ENCODE data around the gene DACT2.

Gene DACT2

DNA sequence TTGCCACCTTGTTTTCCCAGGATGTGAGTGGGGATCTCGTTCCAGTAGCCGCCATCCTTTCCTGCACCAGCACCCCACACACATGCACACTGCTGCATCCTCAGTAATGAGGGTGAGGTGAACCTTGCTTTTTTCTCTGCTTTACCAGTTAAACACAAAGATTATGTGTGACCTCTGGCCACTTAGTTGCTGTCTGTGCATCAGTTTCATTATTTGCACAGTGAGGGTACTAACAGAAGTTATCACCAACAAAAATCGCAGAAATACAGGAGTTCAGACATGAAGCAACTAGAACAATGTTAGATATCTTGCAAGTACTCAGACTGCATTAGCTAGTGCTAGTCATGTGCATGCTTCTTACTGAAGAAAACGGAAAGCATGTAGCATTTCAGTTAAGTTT is 17.4 kb upstream of the DACT2 start:
- Histone ChIP-seq H3K27me3 (ENCODE audit: control insufficient read depth, insufficient read depth, low read length) (no peaks in the 10 kb centered on the region), H3K9me3 (ENCODE audit: control insufficient read depth, insufficient read depth, low read length) (no peaks in the 10 kb centered on the region), H3K9ac (ENCODE audit: low read depth, low read length) (no peak overlapping the region), H3K4me1 (ENCODE audit: control insufficient read depth, insufficient read depth, low read length) (peaks cover 12% of the 10 kb centered on the region), H3K36me3 (ENCODE audit: control insufficient read depth, insufficient read depth, low read length) (no peaks in the 10 kb centered on the region), H3K4me3 (ENCODE audit: low read depth, low read length) (no peak overlapping the region), H3K27ac (ENCODE audit: low read depth, low read length) (no peak overlapping the region)

DNA sequence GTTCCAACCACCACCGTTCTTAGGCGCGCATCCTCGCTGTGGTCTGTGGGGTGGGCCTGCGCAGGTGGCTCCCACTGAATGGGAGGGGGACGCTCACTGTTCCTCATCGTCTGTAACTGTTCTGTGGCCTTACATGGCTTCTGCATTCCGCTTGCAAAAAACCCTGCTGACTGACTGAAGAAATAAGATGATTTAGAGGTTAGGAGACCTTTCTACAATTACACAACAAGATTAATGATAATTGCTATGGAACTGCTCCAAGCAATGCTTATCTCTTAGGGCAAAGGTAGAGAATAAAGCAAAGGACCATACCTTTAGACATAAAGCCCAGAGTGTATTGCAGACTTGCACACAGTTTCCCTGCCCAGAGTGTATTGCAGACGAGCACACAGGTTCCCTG is 14.4 kb upstream of the DACT2 start:
- H3K36me3 ChIP-seq (ENCODE audit: control insufficient read depth, insufficient read depth, low read length): no peaks in the 10 kb centered on the region
- H3K9me3 ChIP-seq (ENCODE audit: control insufficient read depth, insufficient read depth, low read length): no peaks in the 10 kb centered on the region
- H3K27me3 ChIP-seq (ENCODE audit: control insufficient read depth, insufficient read depth, low read length): no peaks in the 10 kb centered on the region
- no peak overlapping the region for H3K9ac ChIP-seq (ENCODE audit: low read depth, low read length)
- no peak overlapping the region for H3K27ac ChIP-seq (ENCODE audit: low read depth, low read length)
- H3K4me1 ChIP-seq (ENCODE audit: control insufficient read depth, insufficient read depth, low read length): peaks cover 16% of the 10 kb centered on the region
- H3K4me3 ChIP-seq (ENCODE audit: low read depth, low read length): no peak overlapping the region

DNA sequence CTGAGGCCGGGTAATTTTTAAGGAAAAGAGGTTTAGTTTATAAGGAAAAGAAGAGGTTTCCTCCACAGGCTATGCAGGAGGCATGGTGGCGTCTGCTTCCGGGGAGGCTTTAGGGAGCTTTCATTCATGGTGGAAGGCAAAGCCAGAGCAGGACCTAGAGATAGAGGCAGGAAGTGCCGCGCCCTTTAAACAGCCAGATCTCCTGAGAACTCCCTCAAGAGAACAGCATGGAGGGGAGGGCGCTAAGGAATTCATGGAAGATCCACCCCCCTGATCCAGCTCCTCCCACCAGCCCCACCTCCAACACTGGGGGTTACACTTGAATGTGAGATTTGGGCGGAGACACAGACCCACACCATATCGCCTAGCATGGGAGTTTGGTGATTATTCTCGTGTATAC is 13.9 kb upstream of the DACT2 start:
- Histone ChIP-seq H3K4me3 (ENCODE audit: low read depth, low read length) (no peak overlapping the region), H3K36me3 (ENCODE audit: control insufficient read depth, insufficient read depth, low read length) (no peaks in the 10 kb centered on the region), H3K4me1 (ENCODE audit: control insufficient read depth, insufficient read depth, low read length) (peaks cover 16% of the 10 kb centered on the region), H3K27me3 (ENCODE audit: control insufficient read depth, insufficient read depth, low read length) (no peaks in the 10 kb centered on the region), H3K9ac (ENCODE audit: low read depth, low read length) (no peak overlapping the region), H3K9me3 (ENCODE audit: control insufficient read depth, insufficient read depth, low read length) (no peaks in the 10 kb centered on the region), H3K27ac (ENCODE audit: low read depth, low read length) (no peak overlapping the region)

DNA sequence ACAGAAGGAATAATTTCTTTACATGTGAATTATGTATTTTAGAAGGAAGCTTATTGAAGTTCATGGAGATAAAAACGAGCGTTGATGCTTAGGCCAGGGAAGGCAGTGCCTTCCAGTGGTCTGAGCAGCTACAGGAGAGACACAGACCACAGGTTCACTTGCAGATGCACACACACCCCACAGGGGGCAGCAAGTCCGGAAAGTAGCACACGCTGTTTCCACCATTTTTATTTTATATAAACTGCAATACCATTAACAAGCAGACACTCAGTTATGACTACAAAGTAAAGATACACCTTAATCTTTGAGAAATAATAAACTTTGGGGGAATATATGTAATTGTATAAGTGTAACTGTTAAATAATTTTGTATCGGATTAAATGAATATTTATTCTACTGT is 13.5 kb upstream of the DACT2 start:
- Histone ChIP-seq H3K9ac (ENCODE audit: low read depth, low read length) (no peak overlapping the region), H3K4me1 (ENCODE audit: control insufficient read depth, insufficient read depth, low read length) (peaks cover 16% of the 10 kb centered on the region), H3K4me3 (ENCODE audit: low read depth, low read length) (no peak overlapping the region), H3K27ac (ENCODE audit: low read depth, low read length) (no peak overlapping the region), H3K27me3 (ENCODE audit: control insufficient read depth, insufficient read depth, low read length) (no peaks in the 10 kb centered on the region), H3K36me3 (ENCODE audit: control insufficient read depth, insufficient read depth, low read length) (no peaks in the 10 kb centered on the region), H3K9me3 (ENCODE audit: control insufficient read depth, insufficient read depth, low read length) (no peaks in the 10 kb centered on the region)

DNA sequence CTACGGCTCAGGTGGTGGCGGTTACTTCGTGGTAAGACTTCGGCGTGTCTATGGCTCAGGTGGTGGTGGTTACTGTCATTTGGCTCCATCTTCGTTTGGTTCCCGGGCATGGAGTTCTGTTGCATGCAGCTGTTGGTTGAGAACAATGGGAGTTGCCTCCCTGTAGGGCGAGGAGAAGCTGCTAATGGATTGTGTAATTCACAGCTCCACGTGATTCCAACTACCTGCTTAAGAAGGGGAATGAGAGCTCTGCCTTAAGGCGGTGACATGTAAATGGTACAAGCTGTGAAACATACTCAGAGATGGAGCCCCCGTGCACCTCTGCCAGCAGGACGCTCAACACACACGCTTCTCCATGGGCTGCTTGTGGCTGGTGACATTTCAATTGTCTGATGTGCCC is 12.4 kb upstream of the DACT2 start:
- H3K4me3 ChIP-seq (ENCODE audit: low read depth, low read length): no peak overlapping the region
- H3K4me1 ChIP-seq (ENCODE audit: control insufficient read depth, insufficient read depth, low read length): peaks cover 16% of the 10 kb centered on the region
- H3K9me3 ChIP-seq (ENCODE audit: control insufficient read depth, insufficient read depth, low read length): no peaks in the 10 kb centered on the region
- no peaks in the 10 kb centered on the region for H3K36me3 ChIP-seq (ENCODE audit: control insufficient read depth, insufficient read depth, low read length)
- H3K27ac ChIP-seq (ENCODE audit: low read depth, low read length): peak overlapping the region; percentile 34
- H3K9ac ChIP-seq (ENCODE audit: low read depth, low read length): no peak overlapping the region
- H3K27me3 ChIP-seq (ENCODE audit: control insufficient read depth, insufficient read depth, low read length): no peaks in the 10 kb centered on the region

DNA sequence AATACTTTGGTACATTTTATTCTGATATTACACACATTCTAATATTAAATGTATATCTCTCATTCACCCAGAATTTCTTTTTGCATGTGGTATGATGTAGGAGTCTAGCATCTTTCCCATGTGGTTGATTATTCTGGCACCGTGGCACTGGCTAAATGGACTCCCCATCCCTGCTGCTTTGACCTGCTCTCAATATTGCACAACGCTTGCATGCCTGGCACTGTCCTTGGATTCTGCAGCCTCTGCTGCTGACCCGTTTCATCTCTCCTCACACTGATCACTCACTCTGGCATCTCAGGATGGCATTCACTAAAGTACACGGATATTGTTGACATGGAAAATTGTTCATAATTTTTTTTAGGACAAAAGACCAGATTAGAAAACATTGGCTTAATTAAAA is 11.5 kb upstream of the DACT2 start:
- Histone ChIP-seq H3K27ac (ENCODE audit: low read depth, low read length) (no peak overlapping the region), H3K9me3 (ENCODE audit: control insufficient read depth, insufficient read depth, low read length) (no peaks in the 10 kb centered on the region), H3K36me3 (ENCODE audit: control insufficient read depth, insufficient read depth, low read length) (no peaks in the 10 kb centered on the region), H3K4me1 (ENCODE audit: control insufficient read depth, insufficient read depth, low read length) (peaks cover 25% of the 10 kb centered on the region), H3K27me3 (ENCODE audit: control insufficient read depth, insufficient read depth, low read length) (no peaks in the 10 kb centered on the region), H3K9ac (ENCODE audit: low read depth, low read length) (no peak overlapping the region), H3K4me3 (ENCODE audit: low read depth, low read length) (no peak overlapping the region)

DNA sequence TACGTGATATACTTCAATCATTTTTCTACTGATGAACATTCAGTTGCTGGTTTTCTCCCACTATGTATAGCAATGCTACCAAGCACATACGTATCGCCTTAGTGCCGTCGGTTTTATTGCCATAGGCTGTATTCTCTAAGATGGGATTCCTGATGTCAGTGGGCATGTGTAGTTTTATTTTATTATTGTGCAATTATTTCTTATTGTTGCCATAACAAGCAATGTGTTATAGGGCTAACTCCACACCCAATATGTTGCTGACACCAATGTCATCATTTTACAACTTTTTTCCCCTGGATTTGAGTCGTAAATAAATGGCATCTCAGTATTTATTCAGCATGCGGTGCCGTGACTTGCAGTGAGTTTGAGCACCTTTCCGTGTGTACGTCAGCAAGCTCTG is 10.8 kb upstream of the DACT2 start:
- H3K27me3 ChIP-seq (ENCODE audit: control insufficient read depth, insufficient read depth, low read length): no peaks in the 10 kb centered on the region
- no peaks in the 10 kb centered on the region for H3K9me3 ChIP-seq (ENCODE audit: control insufficient read depth, insufficient read depth, low read length)
- no peak overlapping the region for H3K4me3 ChIP-seq (ENCODE audit: low read depth, low read length)
- H3K27ac ChIP-seq (ENCODE audit: low read depth, low read length): no peak overlapping the region
- peaks cover 29% of the 10 kb centered on the region for H3K4me1 ChIP-seq (ENCODE audit: control insufficient read depth, insufficient read depth, low read length)
- no peaks in the 10 kb centered on the region for H3K36me3 ChIP-seq (ENCODE audit: control insufficient read depth, insufficient read depth, low read length)
- H3K9ac ChIP-seq (ENCODE audit: low read depth, low read length): no peak overlapping the region

DNA sequence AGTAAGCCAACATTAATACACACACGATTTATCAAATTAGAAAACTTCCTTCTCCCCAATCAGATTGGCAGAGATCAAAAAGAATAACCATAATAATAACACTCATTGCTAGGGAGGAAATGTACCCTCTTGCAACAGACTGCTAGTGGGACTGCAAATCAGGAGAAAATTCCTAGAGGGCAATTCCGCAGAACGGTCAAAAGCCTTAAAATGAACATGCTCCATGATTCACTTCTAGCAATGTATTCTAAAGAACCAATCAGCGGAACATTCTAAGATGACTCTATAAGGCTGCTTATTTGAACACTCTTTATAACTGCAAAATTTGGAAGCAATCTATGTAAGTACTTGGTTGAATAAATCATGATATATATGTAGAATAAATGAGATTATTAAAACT is 8.5 kb upstream of the DACT2 start:
- H3K27me3 ChIP-seq (ENCODE audit: control insufficient read depth, insufficient read depth, low read length): no peaks in the 10 kb centered on the region
- no peaks in the 10 kb centered on the region for H3K9me3 ChIP-seq (ENCODE audit: control insufficient read depth, insufficient read depth, low read length)
- no peaks in the 10 kb centered on the region for H3K36me3 ChIP-seq (ENCODE audit: control insufficient read depth, insufficient read depth, low read length)
- no peak overlapping the region for H3K27ac ChIP-seq (ENCODE audit: low read depth, low read length)
- no peak overlapping the region for H3K9ac ChIP-seq (ENCODE audit: low read depth, low read length)
- H3K4me1 ChIP-seq (ENCODE audit: control insufficient read depth, insufficient read depth, low read length): peaks cover 22% of the 10 kb centered on the region
- H3K4me3 ChIP-seq (ENCODE audit: low read depth, low read length): no peak overlapping the region

DNA sequence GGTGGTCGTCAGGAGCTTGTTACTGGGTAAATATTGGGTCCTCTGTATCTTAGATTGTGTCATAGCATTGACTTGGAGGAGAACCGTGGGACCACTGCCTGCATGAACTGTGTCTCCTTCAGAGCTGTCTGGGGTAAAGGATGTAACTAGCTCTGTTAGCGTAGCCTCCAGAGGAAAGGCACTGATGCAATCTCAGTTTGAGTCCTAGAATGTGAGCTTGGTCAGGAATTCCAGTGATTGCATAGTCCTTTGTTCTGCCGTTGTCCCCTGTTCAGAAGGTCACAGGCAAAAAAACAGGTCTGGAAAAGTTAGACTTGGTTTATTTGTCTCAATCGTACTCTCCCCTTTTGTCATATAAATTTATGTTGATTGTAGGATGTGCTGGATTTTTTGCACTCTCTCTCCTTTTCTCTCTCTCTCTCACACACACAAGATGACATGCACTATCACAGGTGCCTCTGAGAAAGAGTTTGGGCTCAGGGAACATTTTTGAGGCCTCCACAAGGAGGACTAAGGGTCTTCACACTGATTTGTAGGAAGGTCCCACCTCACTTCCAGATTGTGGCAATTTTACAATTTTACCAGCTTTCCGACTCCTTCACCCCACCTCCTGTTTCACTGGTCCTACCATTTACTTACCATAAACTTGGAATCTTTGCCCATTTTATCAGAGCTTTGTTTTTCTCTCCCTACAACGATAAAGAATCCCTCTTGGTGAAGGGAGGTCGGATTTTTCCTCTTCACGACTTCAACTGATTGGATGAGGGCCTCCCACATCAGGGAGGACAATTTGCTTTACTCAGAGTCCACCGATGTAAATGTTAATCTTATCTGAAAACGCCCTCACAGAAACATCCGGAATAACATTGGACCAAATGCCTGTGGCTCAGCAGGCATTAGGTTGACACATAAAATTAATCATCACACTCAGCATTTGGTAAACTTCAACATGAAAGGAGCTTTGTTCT is 7.0 kb upstream of the DACT2 start:
- peaks cover 13% of the 10 kb centered on the region for H3K4me1 ChIP-seq (ENCODE audit: control insufficient read depth, insufficient read depth, low read length)
- H3K9ac ChIP-seq (ENCODE audit: low read depth, low read length): no peak overlapping the region
- peak overlapping the region; percentile 29 for H3K27ac ChIP-seq (ENCODE audit: low read depth, low read length)
- no peaks in the 10 kb centered on the region for H3K9me3 ChIP-seq (ENCODE audit: control insufficient read depth, insufficient read depth, low read length)
- no peak overlapping the region for H3K4me3 ChIP-seq (ENCODE audit: low read depth, low read length)
- H3K36me3 ChIP-seq (ENCODE audit: control insufficient read depth, insufficient read depth, low read length): no peaks in the 10 kb centered on the region
- H3K27me3 ChIP-seq (ENCODE audit: control insufficient read depth, insufficient read depth, low read length): no peaks in the 10 kb centered on the region

DNA sequence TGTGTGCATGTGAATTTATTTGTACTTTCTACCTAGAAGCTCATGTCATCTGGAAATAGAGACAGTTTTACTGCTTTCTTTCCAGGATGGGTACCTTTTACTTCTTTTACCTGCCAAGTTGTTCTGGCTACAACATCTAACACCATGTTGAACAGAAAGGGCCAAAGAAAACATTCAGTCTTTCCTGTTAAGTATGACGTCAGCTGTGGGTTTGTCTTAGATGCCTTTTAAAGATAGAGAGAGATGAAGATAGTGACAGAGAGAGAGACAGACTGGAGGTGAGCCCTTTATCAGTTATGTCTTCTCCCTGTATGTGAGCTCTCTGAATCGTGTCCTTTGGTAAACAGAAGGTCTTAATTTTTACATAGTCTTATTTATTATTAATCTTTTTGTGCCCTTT is 3.4 kb upstream of the DACT2 start:
- Histone ChIP-seq H3K27me3 (ENCODE audit: control insufficient read depth, insufficient read depth, low read length) (peaks cover 24% of the 10 kb centered on the region), H3K9me3 (ENCODE audit: control insufficient read depth, insufficient read depth, low read length) (no peaks in the 10 kb centered on the region; the same call in 1 of the 2 replicates)

DNA sequence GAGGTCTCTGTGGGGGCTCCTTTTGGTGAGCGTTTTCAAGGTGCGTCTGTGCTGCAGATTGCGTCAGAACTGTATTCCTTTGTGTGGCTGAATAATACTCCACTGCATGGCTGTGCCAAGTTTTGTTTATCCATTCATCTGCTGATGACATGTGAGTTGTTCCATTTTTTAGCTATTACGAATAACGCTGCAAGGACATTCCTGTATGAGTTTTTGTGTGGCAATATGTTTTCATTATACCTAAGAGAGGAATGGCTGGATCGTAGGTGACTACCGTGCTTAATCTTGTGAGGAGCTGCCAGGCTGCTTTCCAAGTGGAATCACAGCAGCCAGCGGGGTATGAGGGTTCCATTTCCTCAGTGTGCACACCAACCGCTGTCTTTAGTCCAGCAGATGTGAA is 1.1 kb upstream of the DACT2 start:
- no peaks in the 10 kb centered on the region; the same call in 1 of the 2 replicates for H3K9me3 ChIP-seq (ENCODE audit: control insufficient read depth, insufficient read depth, low read length)

More for the DNA sequence above, 3.4 kb upstream of the DACT2 start:
- H3K36me3 ChIP-seq (ENCODE audit: control insufficient read depth, insufficient read depth, low read length): no peaks in the 10 kb centered on the region
- no peak overlapping the region for H3K27ac ChIP-seq (ENCODE audit: low read depth, low read length)
- no peak overlapping the region for H3K4me3 ChIP-seq (ENCODE audit: low read depth, low read length)
- H3K9ac ChIP-seq (ENCODE audit: low read depth, low read length): no peak overlapping the region
- H3K4me1 ChIP-seq (ENCODE audit: control insufficient read depth, insufficient read depth, low read length): peaks cover 17% of the 10 kb centered on the region

More for the DNA sequence above, 1.1 kb upstream of the DACT2 start:
- no peak overlapping the region for H3K4me3 ChIP-seq (ENCODE audit: low read depth, low read length)
- H3K27me3 ChIP-seq (ENCODE audit: control insufficient read depth, insufficient read depth, low read length): peaks cover 25% of the 10 kb centered on the region
- no peak overlapping the region for H3K27ac ChIP-seq (ENCODE audit: low read depth, low read length)
- H3K9ac ChIP-seq (ENCODE audit: low read depth, low read length): no peak overlapping the region
- peaks cover 4% of the 10 kb centered on the region; the same call in 1 of the 2 replicates for H3K4me1 ChIP-seq (ENCODE audit: control insufficient read depth, insufficient read depth, low read length)
- H3K36me3 ChIP-seq (ENCODE audit: control insufficient read depth, insufficient read depth, low read length): no peaks in the 10 kb centered on the region

Measured in HUES48 (cell line).